ENCODE results near the gene CCR9. TPM values are rescaled to one million over a fixed set of nuclear protein-coding genes. Genes with fewer than 3 reads are reported as not detected.
A peak's percentile ranks its signal among the peaks of the same experiment; 100 is the strongest.

Gene CCR9
- total RNA-seq, 1 experiment from 2014 or later = not detected

- Histone ChIP-seq H3K36me3 (ENCODE audit: control insufficient read depth in 1 of 2, insufficient read depth in 2 of 2, low read length in 2 of 2) (no peaks in the 10 kb centered on the region), H3K4me3 (replicated peaks in 1 of 2; ENCODE audit: low read depth in 1 of 2, low read length in 2 of 2) (no peak overlapping the region), H3K9me2 (ENCODE audit: insufficient read depth) (no peaks in the 10 kb centered on the region), H3K27me3 (ENCODE audit: insufficient read depth, low read length) (no peaks in the 10 kb centered on the region), H3K79me2 (ENCODE audit: insufficient read depth, low read length) (no peaks in the 10 kb centered on the region), H3K4me2 (ENCODE audit: low read length) (no peak overlapping the region), H3K9me3 (ENCODE audit: control insufficient read depth in 1 of 2, insufficient read depth in 1 of 2, low read depth in 1 of 2, low read length in 2 of 2) (no peaks in the 10 kb centered on the region), H3K27ac (ENCODE audit: low read depth, low read length) (no peak overlapping the region), H4K20me1 (ENCODE audit: insufficient read depth) (no peaks in the 10 kb centered on the region), H3K9ac (ENCODE audit: low read length) (no peak overlapping the region), H2AFZ (ENCODE audit: low read depth, low read length, poor library complexity, severe bottlenecking) (no peak overlapping the region), H3K4me1 (ENCODE audit: control insufficient read depth in 1 of 2, insufficient read depth in 2 of 2, low read length in 2 of 2) (no peaks in the 10 kb centered on the region)
- no TSS peak for BruUV-seq (replicated peaks)
- RAD21 ChIA-PET (ENCODE audit: low non-redundant PET in 1 of 2, low total read pairs in 2 of 2, uncharacterized antibody in 2 of 2, unreplicated experiment in 2 of 2) = no interaction called here
- intact Hi-C loops (cut with micrococcal nuclease) = loop anchor here (2.0 kb wide), 1 partner anchor 145 kb away; no protein-coding TSS in a partner anchor
- CTCF ChIA-PET = no interaction called here
- TF ChIP-seq RAD21 (IDR thresholded peaks at IDR 0.05; ENCODE audit: low read depth) = no peak
- TF ChIP-seq YY1 (IDR thresholded peaks at IDR 0.05; ENCODE audit: extremely low read depth, insufficient replicate concordance, low read depth, low read length) = no peak
- TF ChIP-seq, protein P1, sequence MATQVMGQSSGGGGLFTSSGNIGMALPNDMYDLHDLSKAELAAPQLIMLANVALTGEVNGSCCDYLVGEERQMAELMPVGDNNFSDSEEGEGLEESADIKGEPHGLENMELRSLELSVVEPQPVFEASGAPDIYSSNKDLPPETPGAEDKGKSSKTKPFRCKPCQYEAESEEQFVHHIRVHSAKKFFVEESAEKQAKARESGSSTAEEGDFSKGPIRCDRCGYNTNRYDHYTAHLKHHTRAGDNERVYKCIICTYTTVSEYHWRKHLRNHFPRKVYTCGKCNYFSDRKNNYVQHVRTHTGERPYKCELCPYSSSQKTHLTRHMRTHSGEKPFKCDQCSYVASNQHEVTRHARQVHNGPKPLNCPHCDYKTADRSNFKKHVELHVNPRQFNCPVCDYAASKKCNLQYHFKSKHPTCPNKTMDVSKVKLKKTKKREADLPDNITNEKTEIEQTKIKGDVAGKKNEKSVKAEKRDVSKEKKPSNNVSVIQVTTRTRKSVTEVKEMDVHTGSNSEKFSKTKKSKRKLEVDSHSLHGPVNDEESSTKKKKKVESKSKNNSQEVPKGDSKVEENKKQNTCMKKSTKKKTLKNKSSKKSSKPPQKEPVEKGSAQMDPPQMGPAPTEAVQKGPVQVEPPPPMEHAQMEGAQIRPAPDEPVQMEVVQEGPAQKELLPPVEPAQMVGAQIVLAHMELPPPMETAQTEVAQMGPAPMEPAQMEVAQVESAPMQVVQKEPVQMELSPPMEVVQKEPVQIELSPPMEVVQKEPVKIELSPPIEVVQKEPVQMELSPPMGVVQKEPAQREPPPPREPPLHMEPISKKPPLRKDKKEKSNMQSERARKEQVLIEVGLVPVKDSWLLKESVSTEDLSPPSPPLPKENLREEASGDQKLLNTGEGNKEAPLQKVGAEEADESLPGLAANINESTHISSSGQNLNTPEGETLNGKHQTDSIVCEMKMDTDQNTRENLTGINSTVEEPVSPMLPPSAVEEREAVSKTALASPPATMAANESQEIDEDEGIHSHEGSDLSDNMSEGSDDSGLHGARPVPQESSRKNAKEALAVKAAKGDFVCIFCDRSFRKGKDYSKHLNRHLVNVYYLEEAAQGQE (IDR thresholded peaks at IDR 0.05; ENCODE audit: low read depth) = no peak
- no peak for ATAC-seq
- no peak for DNase-seq (ENCODE audit: low read depth, low spot score)
- POLR2A ChIA-PET = no interaction called here
Measured at GRCh38 chr3:45905755-45906154, 19.4 kb downstream of the CCR9 start.

- BruUV-seq (replicated peaks) = no TSS peak
- Histone ChIP-seq H3K4me2 (ENCODE audit: low read length) (no peak overlapping the region), H3K27ac (ENCODE audit: low read depth, low read length) (no peak overlapping the region), H3K79me2 (ENCODE audit: insufficient read depth, low read length) (no peaks in the 10 kb centered on the region), H3K9me3 (ENCODE audit: control insufficient read depth in 1 of 2, insufficient read depth in 1 of 2, low read depth in 1 of 2, low read length in 2 of 2) (no peaks in the 10 kb centered on the region), H3K9me2 (ENCODE audit: insufficient read depth) (no peaks in the 10 kb centered on the region), H3K27me3 (ENCODE audit: insufficient read depth, low read length) (no peaks in the 10 kb centered on the region), H3K9ac (ENCODE audit: low read length) (no peak overlapping the region), H3K36me3 (ENCODE audit: control insufficient read depth in 1 of 2, insufficient read depth in 2 of 2, low read length in 2 of 2) (no peaks in the 10 kb centered on the region), H2AFZ (ENCODE audit: low read depth, low read length, poor library complexity, severe bottlenecking) (no peak overlapping the region), H3K4me3 (replicated peaks in 1 of 2; ENCODE audit: low read depth in 1 of 2, low read length in 2 of 2) (no peak overlapping the region), H4K20me1 (ENCODE audit: insufficient read depth) (no peaks in the 10 kb centered on the region), H3K4me1 (ENCODE audit: control insufficient read depth in 1 of 2, insufficient read depth in 2 of 2, low read length in 2 of 2) (no peaks in the 10 kb centered on the region)
- intact Hi-C loops (cut with micrococcal nuclease) = loop anchor here (2.0 kb wide), 1 partner anchor 146 kb away; no protein-coding TSS in a partner anchor
- ChIA-PET RAD21 (ENCODE audit: low non-redundant PET in 1 of 2, low total read pairs in 2 of 2, uncharacterized antibody in 2 of 2, unreplicated experiment in 2 of 2) (no interaction called here), CTCF (no interaction called here), POLR2A (no interaction called here)
- TF ChIP-seq, protein P2, sequence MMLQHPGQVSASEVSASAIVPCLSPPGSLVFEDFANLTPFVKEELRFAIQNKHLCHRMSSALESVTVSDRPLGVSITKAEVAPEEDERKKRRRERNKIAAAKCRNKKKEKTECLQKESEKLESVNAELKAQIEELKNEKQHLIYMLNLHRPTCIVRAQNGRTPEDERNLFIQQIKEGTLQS (IDR thresholded peaks at IDR 0.05) = no peak
- TF ChIP-seq CTCF (IDR thresholded peaks at IDR 0.05 in 2 of 3, conservative IDR thresholded peaks at IDR 0.05 in 1 of 3; ENCODE audit: borderline replicate concordance in 1 of 3, insufficient read depth in 1 of 3, low read depth in 2 of 3, low read length in 2 of 3) (peak; percentile 43 to 59 (median 56); a peak in 4 of 6 replicates), RAD21 (IDR thresholded peaks at IDR 0.05; ENCODE audit: low read depth) (peak; percentile 71)
- peak; percentile 95 for ATAC-seq
- no peak for DNase-seq (ENCODE audit: low read depth, low spot score)
Measured at GRCh38 chr3:45906681-45907407, 20.5 kb downstream of the CCR9 start.

All from HCT116 (cell line).